Measurements from ENCODE around the gene GPR3. TPM values are rescaled to one million over a fixed set of nuclear protein-coding genes. Genes with fewer than 3 reads are reported as not detected.

GPR3 gene
- total and polyA plus RNA-seq, 2 of the 8 experiments (the other 6 are each of a cell fraction or from before 2014, with no cell fraction given): 9.9 to 26.5 TPM

DNA sequence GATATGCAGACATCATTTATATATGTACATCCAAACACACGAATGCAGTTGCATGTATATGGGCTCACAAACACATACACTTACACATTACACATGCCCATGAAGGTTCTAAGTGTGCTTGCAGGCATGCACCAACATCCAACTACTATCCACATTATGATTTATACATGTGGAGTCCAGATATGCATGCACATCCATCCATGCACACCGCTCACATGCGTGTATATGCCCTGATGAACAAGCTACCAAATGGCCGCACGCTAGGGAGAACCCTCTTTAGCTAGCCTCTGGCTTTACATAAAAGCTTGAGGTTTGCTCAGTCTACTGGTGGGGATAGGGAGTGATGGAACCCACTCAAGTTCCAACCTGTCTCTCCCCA lies 8.5 kb downstream of the GPR3 start:
- CTCF ChIA-PET (ENCODE audit: partially characterized antibody): interaction anchor here (0.6 to 37.8 kb wide), 16 partner anchors 13 to 261 kb away, joined by 3 to 863 read pairs (median 10); partner anchors contain the start of genes AHDC1, GPR3 and MAP3K6

More for the DNA sequence above, 8.5 kb downstream of the GPR3 start:
- H4K20me1 ChIP-seq (replicated peaks in 1 of 2; ENCODE audit: control insufficient read depth in 1 of 2, insufficient read depth in 2 of 2, low read length in 2 of 2): peaks cover 0 to 4% of the 10 kb centered on the region in 2 experiments
- no peaks in the 10 kb centered on the region for H3K23me2 ChIP-seq (ENCODE audit: low read depth, low read length)
- H2AK5ac ChIP-seq (ENCODE audit: low read depth, low read length): no peak overlapping the region
- no peak overlapping the region for H3K56ac ChIP-seq (replicated peaks; ENCODE audit: insufficient read length, low read depth, low read length)
- no peaks in the 10 kb centered on the region for H3K27me3 ChIP-seq (replicated peaks in 1 of 4; ENCODE audit: control insufficient read depth in 3 of 4, extremely low read depth in 1 of 4, insufficient read depth in 3 of 4, low read length in 3 of 4)
- no peak overlapping the region for H3K4me2 ChIP-seq (ENCODE audit: insufficient read depth in 1 of 2, low read depth in 2 of 2, low read length in 2 of 2)
- H4K8ac ChIP-seq (ENCODE audit: extremely low read depth, insufficient read depth, low read length): no peak overlapping the region
- H3K18ac ChIP-seq (ENCODE audit: extremely low read depth, low read length): no peak overlapping the region
- no peak overlapping the region for H2BK5ac ChIP-seq (ENCODE audit: low read depth, low read length)
- peaks cover 9 to 43% (median 21%) of the 10 kb centered on the region in 4 experiments for H3K4me1 ChIP-seq (replicated peaks in 1 of 4; ENCODE audit: control insufficient read depth in 3 of 4, insufficient read depth in 4 of 4, low read length in 3 of 4)
- H3K36me3 ChIP-seq (ENCODE audit: control insufficient read depth in 2 of 4, insufficient read depth in 4 of 4, low read length in 3 of 4): no peaks in the 10 kb centered on the region
- no peak overlapping the region for H3K4me3 ChIP-seq (ENCODE audit: extremely low read depth in 1 of 4, insufficient read depth in 2 of 4, low read depth in 3 of 4, low read length in 4 of 4)
- H3K79me1 ChIP-seq (ENCODE audit: low read depth, low read length): no peaks in the 10 kb centered on the region
- no peak overlapping the region for H2BK20ac ChIP-seq (ENCODE audit: low read length)
- H2BK120ac ChIP-seq (replicated peaks; ENCODE audit: low read depth, low read length): no peak overlapping the region
- DNase-seq (ENCODE audit: low read depth in 1 of 2, low spot score in 2 of 2) (no peak), FAIRE-seq (no peak)
- no peak overlapping the region for H2AFZ ChIP-seq (ENCODE audit: low read length)
- no peak overlapping the region for H4K91ac ChIP-seq (replicated peaks; ENCODE audit: insufficient read length, low read length)
- no peak overlapping the region for H3K14ac ChIP-seq (ENCODE audit: insufficient read length)
- H2BK12ac ChIP-seq (ENCODE audit: low read depth, low read length): no peak overlapping the region
- POLR2A ChIA-PET (ENCODE audit: partially characterized antibody): interaction anchor here (1.0 to 1.6 kb wide), 5 partner anchors 8 to 204 kb away, joined by 3 to 6 read pairs (median 3); partner anchors contain the start of gene MAP3K6
- 93% methylated on average over 5 of the region's 5 CpGs; no CpG with 5 or more reads in 1 of the 2 experiments for WGBS, 2 experiments (ENCODE audit: extremely low coverage in 1 of 2, insufficient coverage in 1 of 2, insufficient read length in 1 of 2, insufficient replicate concordance in 2 of 2, low coverage in 1 of 2, low lambda C conversion rate in 2 of 2, missing lambda C conversion rate in 1 of 2)
- H3K9me3 ChIP-seq (ENCODE audit: insufficient read depth in 2 of 2, low read depth in 1 of 2, low read length in 1 of 2): no peaks in the 10 kb centered on the region
- H3K79me2 ChIP-seq (ENCODE audit: control insufficient read depth in 1 of 2, insufficient read depth in 2 of 2, low read length in 2 of 2): no peaks in the 10 kb centered on the region
- no peak overlapping the region for H4K5ac ChIP-seq (ENCODE audit: insufficient read length, low read depth, low read length)
- no peak overlapping the region for H3K23ac ChIP-seq (ENCODE audit: insufficient read length)
- no peak overlapping the region for H3K27ac ChIP-seq (ENCODE audit: low read depth, low read length)
- no peak overlapping the region for H2BK15ac ChIP-seq (ENCODE audit: low read length)
- H3K9ac ChIP-seq (replicated peaks in 1 of 4; ENCODE audit: extremely low read depth in 1 of 4, low read depth in 3 of 4, low read length in 3 of 4): no peak overlapping the region
- no peak overlapping the region for H3K4ac ChIP-seq (replicated peaks; ENCODE audit: insufficient read length, low read depth, low read length)
- TF ChIP-seq POLR2AphosphoS5 (IDR thresholded peaks at IDR 0.05; ENCODE audit: low read depth, low read length) (peak; percentile 51; the same call in 1 of the 2 replicates), BCL11A (IDR thresholded peaks at IDR 0.05; ENCODE audit: low read depth in 2 of 2, low read length in 2 of 2) (no peak)

Data from H1 (cell line).